ENCODE results near the gene MAP3K4.
"Not testable (repeated sequence)": the region's sequence is repeated elsewhere in the genome, so short reads cannot be mapped to it uniquely, and the experiment has no call there.

MAP3K4 gene

DNA sequence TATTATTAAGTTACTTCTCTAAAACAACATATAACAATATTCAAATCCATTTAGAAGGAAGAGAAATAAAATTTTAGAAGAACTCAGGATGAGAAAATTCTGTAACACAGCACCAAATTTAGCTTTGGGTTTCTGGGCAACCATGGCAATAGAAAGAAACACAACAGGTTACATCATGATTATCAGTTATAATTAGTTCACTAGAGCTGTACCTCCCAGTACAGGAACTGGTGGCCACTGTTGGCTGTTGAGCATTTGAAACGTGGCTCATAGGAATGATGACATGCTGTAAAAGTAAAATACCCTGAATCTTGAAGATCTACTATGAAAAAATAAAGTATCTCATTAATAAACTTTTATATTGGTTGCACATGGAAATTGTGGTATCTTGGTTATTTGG is 23.7 kb upstream of the MAP3K4 start:
- DNase-seq (ENCODE audit: low read depth): no peak

DNA sequence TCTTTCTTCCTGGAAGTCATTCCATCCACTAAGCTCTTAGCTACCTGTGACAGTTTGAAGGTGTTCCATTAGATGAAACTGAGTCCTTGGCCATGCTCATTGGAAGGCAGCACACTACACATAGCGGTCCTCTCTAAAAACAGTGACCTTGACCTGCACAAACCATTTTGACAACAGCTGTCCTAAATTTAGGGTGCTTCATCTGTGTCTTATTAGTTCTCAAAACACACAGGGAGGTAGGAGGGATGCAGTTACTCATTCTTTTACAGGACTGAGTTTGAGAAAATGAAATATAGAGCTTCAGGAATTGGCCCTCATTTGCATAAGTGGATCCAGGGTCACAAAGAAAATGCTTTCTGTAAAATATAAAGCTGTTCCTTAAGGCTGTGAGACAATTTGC is 20.4 kb upstream of the MAP3K4 start:
- no peak for DNase-seq (ENCODE audit: low read depth)

DNA sequence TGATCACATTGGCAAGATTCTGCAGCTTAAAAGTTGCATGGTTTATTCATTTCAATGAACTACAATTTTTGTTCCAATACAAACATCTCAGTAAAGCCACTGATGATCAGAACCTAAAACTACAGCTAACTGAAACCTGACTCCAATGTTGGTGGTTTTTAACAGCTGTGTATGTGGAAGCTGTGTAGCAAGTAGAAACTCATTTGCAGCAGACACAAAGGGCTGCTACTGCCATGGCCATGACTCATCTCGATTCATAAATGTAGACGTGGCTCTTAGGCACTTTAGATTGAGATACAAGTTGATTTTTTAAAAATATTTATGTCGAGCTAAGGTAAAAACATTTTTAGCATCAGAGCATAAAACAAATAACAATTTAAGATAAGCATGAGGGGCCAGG is 19.5 kb upstream of the MAP3K4 start:
- DNase-seq (ENCODE audit: low read depth): no peak

DNA sequence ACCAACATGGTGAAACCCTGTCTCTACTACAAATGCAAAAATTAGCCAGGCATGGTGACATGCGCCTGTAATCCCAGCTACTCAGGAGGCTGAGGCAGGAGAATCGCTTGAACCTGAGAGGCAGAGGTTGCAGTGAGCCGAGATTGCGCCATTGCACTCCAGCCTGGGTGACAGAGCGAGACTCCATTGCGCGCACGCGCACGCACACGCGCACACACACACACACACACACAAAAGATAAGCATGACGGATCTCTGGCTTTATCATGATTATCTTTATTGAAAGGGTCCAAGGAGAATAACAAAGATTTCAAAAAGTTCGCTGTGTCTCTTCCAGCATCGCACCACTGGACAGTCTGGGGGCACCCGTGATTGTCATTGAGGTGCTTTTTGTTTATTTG is 19.0 kb upstream of the MAP3K4 start:
- not testable (repeated sequence) for DNase-seq (ENCODE audit: low read depth)

DNA sequence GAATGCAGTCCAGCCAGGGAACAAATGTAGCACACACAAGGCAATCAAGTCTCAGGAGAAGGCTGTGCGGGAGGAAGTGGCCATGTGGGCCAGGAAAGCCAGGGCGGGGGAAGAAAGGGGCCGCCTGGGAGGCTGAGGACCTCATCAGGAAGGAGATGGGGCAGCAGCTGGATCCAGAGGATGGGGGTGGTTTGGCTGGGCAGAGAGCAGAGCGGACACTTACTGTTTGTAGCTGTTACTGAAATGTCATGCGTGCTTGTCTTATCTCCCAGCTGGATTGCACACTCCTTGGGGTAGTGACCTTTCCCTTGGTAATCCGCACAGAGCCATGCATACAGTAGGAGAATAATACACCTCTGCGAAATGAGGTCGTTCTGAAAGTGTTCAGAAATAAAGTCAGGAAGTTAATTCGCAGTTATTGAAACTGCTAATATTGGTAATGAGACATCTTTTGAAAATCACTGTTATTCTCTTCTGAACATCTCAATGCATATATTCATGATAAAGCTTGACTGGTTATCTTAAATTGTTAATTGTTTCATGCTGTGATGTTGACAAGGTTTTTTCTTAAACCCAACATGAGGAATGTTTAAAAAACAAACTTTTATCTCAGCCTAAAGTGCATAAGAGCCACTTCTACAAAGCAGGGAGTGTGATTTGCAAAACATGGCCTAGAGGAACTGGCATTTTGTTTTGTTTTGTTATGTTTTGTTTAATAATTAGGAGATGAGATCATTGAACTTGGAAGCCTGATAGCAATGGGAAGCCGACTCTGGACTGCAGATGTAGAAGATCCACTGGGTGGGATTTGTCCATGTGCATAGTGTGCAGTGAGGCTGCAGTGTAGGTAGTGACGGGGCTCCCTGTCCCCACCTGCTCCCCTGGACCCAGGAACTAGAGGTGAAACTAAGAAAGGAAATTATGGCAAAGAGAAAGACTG is 18.0 kb upstream of the MAP3K4 start:
- no peak for DNase-seq (ENCODE audit: low read depth)

DNA sequence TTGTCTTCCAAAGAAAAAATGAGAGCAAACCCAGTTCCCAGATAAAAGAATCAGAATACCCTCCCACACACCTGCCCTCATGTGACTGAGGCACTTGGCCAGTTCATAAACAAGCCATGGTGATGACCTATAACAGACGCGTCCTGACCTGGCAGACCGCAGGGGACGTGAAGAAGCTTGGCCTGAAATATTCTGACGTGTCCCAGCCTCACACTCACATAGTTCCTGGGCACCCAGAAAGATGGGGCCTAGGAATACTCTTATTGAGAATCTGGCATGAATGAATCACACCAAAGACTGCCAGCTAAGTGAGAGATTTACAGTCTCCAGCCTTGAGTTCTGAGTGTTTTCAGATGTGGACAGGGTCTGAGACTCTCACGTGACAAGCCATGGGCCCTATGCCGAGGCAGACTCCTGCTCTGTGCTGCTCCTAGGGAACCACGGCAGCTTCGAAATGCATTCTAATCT is 17.2 kb upstream of the MAP3K4 start:
- DNase-seq (ENCODE audit: low read depth): no peak

DNA sequence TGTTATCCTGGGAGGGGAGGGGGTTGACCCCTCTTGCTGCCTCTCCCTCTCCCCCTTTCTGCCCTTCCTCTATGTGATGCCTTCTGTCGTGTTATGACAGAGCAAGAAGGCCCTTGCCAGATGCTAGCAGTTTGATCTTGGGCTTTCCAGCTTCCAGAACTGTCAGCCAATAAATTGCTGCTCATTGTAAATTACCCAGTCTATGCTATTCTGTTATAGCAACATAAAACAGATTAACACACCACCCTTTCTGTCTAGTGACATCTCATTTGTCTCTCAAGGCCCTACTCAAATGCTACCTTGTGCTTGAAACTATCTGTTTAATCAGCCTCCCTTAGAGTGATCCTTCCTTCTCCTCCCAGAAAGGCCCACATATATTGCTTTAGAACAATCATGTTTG is 16.4 kb upstream of the MAP3K4 start:
- DNase-seq (ENCODE audit: low read depth): no peak

DNA sequence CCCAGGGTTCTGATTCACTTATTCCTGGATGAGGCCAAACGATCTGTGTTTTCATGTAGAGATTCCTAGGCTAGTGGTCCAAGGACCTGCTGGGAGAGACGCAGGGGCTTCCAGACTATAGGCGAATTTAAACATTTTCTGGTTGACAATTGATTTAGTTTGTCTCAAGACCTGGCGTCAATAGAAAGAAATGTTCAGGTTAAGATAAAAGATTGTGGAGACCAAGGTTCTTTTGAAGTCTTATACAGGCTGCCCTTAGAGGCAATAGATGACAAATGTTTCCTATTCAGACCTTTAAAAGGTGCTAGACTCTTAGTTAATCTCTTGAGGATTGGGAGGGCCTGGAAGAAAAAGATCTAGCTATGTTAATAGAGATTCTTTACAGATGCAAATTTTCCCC is 15.6 kb upstream of the MAP3K4 start:
- DNase-seq (ENCODE audit: low read depth): not testable (repeated sequence)

DNA sequence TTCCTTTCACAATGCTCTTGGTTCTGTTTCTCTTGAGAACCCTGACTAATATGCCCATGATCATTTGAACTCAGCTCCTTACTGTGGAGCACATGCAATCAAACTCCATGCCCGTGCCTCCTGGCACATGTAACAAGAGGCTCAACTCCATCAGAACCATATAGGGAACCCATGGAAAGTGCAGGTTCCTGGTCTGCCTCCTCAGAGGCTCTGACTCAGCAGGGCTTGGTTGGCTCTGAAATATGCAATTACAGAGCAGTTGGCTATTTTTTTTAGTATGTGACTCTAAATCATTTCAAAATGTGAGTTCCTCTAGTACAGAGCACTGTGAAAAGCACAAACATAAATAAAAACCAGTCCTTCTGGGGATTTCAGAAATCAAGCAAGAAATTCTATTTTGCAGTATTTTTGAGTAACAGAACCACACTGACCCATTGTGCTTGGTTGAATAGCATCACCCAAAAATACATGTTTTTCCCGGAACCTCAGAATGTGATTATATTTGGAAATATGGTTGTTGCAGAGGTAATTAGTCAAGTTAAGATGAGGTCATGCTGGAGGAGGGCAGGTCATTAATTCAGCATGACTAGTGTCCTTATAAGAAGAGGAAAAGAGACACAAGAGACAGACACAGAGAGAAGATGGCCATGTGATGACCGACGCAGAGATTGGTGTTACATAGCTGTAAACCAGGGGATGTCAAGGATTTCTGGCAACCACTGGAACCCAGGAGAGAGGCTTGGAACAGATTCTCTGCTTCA is 13.2 kb upstream of the MAP3K4 start:
- DNase-seq (ENCODE audit: low read depth): no peak

DNA sequence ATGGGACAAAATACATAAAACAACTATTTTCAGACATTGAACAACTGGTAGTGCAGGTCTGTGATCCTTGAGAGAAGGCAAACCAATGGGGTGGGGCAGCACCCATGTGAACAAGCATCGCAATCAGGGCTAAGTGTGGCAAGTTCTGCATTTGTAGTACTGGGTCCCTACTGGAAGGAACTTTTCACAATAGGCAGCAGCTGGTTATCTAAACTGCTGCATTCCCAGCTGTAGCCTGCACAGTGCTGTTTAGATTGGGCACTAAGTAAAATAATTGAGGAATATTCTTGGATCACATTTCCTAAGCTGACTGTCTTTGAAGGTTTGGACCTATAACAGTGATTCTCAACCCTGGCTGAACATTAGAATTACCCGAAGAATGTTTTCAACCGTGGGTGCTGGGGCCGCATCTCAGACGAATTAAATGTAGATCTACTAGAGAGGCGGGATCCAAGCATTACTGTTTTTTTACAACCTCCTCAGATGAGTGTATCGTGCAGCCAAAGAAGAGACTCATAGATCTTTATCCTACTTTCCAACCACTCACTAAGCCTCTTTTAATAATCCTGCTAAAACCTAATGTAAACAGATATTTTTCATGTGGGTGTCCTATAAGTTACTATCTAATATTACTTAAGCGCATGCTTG is 12.4 kb upstream of the MAP3K4 start:
- DNase-seq (ENCODE audit: low read depth): no peak

DNA sequence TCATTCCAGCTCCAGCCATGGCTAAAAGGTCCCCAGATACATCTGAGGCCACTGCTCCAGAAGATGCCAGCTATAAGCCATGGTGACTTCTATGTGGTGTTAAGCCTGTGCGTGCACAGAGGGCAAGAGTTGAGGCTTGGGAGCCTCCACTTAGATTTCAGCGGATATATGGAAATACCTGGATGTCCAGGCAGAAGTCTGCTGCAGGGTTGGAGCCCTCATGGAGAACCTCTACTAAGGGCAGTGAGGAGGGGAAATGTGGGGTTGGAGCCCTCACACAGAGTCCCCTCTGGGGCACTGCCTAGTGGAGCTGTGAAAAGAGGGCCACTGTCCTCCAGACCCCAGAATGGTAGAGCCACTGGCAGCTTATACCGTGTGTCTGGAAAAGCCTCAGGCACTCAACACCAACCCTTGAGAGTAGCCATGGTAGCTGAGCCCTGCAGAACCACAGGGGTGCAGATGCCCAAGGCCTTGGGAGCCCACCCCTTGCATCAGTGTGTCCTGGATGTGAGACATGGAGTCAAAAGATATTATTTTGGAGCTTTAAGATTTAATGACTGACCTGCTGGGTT is 8.1 kb upstream of the MAP3K4 start:
- DNase-seq (ENCODE audit: low read depth): not testable (repeated sequence)

DNA sequence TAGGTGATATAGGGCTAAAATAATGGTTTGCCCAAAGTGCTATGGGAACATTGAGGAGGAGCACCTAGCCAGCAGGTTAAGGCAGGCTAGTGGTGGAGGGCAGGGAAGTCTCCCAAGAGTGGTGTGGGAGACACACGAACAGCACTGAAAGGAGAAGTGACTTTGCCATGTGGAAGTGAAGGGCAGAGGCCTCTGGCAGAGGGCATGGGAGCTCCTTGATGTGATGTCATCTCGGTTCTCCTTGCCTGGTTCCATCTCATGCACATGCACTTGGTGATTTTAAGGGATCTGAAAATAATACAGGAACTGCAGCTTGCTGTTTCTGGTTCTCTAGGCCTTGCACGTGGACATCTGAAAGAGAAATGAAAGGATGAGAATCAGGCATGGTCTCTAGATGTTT is 4.7 kb upstream of the MAP3K4 start:
- no peak for DNase-seq (ENCODE audit: low read depth)

DNA sequence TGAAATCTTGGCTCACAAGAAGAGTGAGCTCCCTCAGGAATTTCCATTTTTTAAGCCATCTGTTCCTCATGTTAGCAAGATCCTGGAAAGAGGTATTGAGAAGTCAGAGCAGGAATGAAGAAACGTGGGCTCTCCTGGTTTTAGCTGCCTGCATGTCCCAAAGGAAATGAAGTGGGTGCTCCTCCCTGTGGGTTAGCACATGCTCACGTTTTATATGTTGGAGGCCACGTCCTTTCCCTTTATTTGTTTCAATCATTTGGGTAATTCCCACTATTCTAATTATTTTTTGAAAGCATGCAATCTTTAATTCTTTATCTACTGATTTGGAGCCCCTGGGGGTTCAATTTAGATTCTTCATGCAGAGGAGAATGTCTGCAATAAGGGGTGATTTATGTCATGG is 4.3 kb upstream of the MAP3K4 start:
- no peak for DNase-seq (ENCODE audit: low read depth)

DNA sequence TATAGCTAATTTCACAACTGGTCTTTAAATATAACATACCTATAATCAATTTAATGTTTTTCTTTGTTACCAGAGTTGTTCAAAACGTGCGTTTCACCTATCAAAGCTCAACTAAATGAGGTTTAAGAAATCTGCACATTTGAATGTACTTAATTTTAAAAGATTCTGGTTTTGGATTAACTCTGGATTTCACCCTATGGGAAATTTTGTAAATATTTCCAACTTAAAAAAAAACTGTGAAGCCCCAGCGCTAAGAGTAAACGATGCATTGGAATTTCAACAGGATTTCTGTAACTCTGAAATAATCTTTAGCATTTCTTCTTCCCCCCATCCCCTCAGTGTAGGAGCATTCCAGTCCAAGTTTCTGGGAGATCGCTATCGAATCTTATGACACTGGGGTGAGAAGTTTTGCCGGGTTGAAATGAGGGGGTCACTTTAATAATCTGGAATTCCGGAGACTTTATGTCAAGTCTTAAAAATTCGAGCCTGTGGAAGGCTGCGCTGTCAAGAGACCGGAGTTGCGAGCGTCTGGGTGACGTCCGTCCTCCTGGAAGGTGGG is 643 bp upstream of the MAP3K4 start:
- no peak for DNase-seq (ENCODE audit: low read depth)

DNA sequence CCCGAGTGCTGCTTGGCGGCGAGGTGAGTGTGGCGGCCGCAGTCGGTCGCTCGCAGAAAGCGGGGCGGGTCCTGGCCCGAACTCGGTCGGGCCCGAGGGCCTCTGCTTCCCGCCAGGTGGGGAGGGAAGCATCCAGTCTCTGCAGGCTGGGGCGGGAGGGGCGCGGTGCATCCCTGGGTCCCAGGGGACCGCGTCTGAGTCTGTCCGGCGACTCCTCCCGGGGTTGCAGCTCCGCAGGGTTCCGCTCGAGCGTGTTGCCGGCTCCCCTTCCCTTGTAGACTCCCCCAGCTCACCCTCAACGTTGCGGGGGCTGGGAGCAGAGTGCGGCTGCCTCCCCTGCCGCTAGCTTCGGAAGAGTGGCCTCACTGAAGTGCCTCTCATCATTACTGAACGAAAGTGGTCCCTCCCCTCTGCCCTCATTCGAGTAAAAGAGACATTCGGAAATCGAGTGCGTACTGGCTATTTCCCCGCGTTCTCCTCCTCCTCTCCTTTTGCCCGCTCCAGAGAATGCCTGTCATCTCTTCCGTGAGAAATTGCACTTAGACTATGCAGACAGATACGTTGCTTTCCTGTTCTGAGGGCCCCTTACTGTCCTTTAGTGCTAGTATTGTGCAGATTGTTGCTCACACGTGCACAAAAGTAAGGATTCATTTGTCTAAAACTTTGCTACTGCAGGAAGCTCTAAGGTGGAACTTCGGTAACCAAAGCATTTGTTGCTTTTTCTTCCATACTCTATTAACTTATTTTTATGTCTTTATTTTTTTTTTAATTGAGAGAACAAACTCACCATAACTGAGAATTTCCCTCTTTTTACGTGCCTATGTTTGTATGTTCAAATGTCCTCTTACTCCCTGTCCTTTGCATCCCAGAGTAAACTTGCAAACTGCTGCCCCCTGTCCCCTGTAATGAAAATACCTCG is 751 bp downstream of the MAP3K4 start:
- no peak for DNase-seq (ENCODE audit: low read depth)

DNA sequence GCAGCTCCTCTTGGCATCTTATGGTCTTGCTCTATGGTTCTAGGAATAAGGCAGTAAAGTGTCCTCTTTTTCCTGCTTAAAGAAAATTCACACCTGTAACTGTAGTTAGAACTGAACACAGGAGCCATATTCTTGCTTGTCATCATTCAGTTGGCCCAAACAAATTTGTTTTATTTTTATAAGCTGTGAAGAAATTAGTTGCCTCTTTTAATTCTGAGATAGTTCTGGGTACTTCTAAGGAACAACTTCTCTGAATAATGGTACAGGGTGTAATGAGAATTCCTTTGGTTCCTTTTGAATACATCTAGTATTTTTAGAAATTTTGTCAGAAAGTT is 1.4 kb downstream of the MAP3K4 start:
- no peak for DNase-seq (ENCODE audit: low read depth)

DNA sequence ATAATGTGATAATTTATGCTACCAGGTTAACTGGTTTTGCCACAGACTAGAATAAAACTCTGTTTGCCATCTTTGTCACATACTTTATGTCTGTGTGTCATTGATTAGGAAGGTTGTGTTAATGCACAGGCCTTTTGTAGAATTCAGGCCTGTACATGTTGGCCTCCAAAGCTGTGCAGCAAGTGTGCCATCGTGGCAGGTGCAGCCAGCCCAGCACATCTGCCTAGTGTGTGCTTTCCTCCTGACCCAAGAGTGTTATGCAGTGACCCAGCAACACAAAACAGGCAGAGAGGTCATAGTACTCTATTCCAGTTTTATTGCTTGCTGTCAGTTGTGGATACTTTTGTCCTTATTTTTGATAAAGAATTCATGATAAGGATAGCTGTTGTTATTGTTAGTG is 3.7 kb downstream of the MAP3K4 start:
- DNase-seq (ENCODE audit: low read depth): no peak

DNA sequence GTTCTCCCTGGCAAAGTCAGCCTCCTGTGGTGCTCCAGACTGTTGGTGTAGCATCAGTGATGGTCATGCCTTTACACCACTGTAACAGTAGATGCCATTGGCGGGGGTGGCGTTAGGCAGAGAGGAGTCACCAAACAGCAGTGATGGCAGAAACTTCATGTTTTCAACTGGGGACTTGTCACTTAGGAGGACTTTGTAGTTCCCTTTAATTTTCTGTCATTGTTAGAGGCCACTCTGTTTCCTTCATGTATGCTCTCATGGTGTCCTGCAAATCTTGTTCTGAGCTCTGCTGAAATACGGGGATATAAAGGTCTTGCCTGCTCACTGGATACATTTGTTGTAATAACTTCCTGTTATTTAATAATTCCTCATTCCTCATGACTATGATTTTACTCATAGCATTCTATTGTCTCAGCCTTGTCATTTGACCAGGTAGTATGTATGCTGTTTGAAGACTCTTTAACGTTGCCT is 4.6 kb downstream of the MAP3K4 start:
- DNase-seq (ENCODE audit: low read depth): no peak

DNA sequence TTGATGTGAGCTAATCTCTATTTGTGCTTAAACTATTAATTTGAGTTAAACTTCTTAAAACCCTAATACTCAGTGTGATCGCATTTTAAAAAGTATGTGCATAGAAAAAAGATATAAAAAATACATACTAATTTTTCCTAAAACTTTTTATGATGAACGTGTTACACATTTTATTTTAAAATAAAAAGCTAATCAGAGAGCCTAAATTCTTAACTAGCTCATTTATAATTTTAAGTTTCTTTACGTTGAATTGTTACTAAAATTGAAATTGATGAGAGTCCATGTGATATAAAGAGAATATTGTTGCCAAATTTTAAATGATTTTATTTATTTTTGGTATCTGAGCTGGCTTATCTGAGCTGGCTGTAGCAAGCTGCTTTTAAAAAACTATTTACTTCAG is 6.6 kb downstream of the MAP3K4 start:
- DNase-seq (ENCODE audit: low read depth): no peak

DNA sequence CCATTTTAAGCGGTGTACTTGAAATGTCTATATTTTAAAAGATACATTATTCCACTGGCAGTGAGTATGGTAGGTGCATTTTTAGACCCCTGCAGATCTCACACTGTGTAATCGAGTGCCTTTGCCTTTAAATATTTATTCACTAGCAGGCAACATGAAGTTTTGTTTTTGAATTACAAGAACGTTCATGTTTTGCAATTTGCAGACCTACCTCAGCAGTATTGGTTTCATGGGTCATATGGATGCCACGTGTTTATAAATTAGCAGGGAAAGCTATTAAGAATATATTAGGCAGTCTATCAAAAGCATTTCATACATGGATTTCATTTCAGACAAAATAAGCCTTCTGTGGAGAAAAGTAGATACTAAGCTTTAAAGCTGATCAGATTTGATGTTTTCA is 7.2 kb downstream of the MAP3K4 start:
- DNase-seq (ENCODE audit: low read depth): no peak

DNA sequence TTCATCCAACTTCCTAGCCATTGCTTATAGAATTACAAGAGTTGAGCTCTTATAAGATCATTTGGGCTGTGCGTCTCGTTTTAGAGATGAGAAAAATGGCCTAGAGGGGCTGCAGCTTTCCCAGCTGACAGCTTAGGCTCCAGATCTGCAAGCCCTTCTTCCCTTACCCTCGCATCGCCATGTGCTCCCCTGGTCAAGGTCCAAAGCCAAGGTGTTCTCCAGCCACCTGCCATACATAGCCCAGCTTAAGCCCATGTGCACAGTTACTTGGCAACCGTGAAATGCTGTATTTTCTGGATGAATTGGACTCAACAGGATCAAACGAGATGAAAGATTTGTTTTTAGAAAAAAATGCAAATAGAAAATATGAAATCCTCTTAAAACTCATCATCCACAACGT is 7.9 kb downstream of the MAP3K4 start:
- no peak for DNase-seq (ENCODE audit: low read depth)

Data from stimulated activated CD8-positive, alpha-beta memory T cell treated with anti-CD3 and anti-CD28 coated beads, Interleukin-12 subunit alpha, Interleukin-12 subunit beta, amount 100 ng/mL, for 4 hours (primary cell).